Fibroblast of lung (primary cell): ENCODE data around the gene ZNF595.

ENCODE experiments used
- EZH2 ChIP-seq: IDR thresholded peaks from 2 replicates; pipeline ENCODE4 v1.5.1; 2012; ENCODE audit warnings: low read length, control low read depth, mild to moderate bottlenecking; ENCODE audit errors: missing control alignments
- TF ChIP-seq, protein P1 (sequence below), 2 donors: IDR thresholded peaks in 1 of 2; conservative IDR thresholded peaks in 1 of 2; 1 replicate in 1 of 2; 2 replicates in 1 of 2; pipeline ENCODE4 v1.5.1; 2011 to 2012; ENCODE audit warnings: low read length in 2 of 2, control low read depth in 1 of 2, inconsistent platforms in 1 of 2, low read depth in 1 of 2, mild to moderate bottlenecking in 1 of 2

DNA sequence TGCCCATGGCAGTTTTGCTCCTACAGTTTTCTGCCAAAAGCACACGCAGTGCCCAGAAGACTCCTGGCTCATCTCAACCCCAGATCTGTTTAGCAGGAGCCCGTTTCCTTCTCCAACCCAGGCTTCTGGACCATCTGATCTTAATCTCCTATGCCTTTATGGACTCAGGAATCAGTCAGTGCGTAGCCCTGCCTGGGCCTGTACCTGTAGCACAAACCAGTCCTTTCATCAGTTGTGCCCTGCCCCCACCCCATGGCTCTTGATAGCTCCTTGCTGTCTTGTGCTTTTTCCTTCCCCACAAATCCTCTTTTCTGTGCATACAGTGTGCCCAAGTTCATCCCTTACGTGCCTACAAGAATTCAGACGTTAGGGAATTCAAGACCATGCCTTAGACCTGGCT, 72.7 kb downstream of the ZNF595 start:
- TF ChIP-seq, protein P1, sequence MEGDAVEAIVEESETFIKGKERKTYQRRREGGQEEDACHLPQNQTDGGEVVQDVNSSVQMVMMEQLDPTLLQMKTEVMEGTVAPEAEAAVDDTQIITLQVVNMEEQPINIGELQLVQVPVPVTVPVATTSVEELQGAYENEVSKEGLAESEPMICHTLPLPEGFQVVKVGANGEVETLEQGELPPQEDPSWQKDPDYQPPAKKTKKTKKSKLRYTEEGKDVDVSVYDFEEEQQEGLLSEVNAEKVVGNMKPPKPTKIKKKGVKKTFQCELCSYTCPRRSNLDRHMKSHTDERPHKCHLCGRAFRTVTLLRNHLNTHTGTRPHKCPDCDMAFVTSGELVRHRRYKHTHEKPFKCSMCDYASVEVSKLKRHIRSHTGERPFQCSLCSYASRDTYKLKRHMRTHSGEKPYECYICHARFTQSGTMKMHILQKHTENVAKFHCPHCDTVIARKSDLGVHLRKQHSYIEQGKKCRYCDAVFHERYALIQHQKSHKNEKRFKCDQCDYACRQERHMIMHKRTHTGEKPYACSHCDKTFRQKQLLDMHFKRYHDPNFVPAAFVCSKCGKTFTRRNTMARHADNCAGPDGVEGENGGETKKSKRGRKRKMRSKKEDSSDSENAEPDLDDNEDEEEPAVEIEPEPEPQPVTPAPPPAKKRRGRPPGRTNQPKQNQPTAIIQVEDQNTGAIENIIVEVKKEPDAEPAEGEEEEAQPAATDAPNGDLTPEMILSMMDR (conservative IDR thresholded peaks at IDR 0.05 in 1 of 2, IDR thresholded peaks at IDR 0.05 in 1 of 2; ENCODE audit: low read depth in 1 of 2, low read length in 2 of 2) = no peak
- no peak for TF ChIP-seq EZH2
